HEK293 (cell line): ENCODE data around the gene LPP.

Experiments used
- ATF2 ChIP-seq: fragments of 450-650 bp; formaldehyde crosslinking; IDR thresholded peaks from 2 replicates; pipeline ENCODE4 v1.5.1; 2016; ENCODE audit warnings: missing biosample characterization, missing genetic modification characterization, low read depth
- CTCF ChIP-seq: fragments of 450-650 bp; formaldehyde crosslinking; IDR thresholded peaks from 2 replicates; pipeline ENCODE4 v1.5.1; 2016; ENCODE audit warnings: missing biosample characterization, missing genetic modification characterization
- GLI4 ChIP-seq: fragments of 450-650 bp; formaldehyde crosslinking; IDR thresholded peaks from 2 replicates; pipeline ENCODE4 v1.5.1; 2016; ENCODE audit warnings: missing biosample characterization, missing genetic modification characterization
- PRDM4 ChIP-seq: fragments of 450-650 bp; formaldehyde crosslinking; IDR thresholded peaks from 2 replicates; pipeline ENCODE4 v1.5.1; 2017; ENCODE audit warnings: missing biosample characterization, missing genetic modification characterization
- REPIN1 ChIP-seq: fragments of 450-650 bp; formaldehyde crosslinking; IDR thresholded peaks from 2 replicates; pipeline ENCODE4 v1.5.1; 2017; ENCODE audit warnings: missing biosample characterization, missing genetic modification characterization, low read depth
- SP3 ChIP-seq: fragments of 450-650 bp; formaldehyde crosslinking; IDR thresholded peaks from 2 replicates; pipeline ENCODE4 v1.5.1; 2016; ENCODE audit warnings: missing biosample characterization, missing genetic modification characterization
- TCF7L2 ChIP-seq: IDR thresholded peaks from 2 replicates; pipeline ENCODE4 v1.6.1; 2011; ENCODE audit warnings: low read depth, mild to moderate bottlenecking, inconsistent platforms, low read length, moderate library complexity, borderline replicate concordance
- ZNF133 ChIP-seq: fragments of 450-650 bp; formaldehyde crosslinking; IDR thresholded peaks from 2 replicates; pipeline ENCODE4 v1.5.1; 2016; ENCODE audit warnings: missing biosample characterization, missing genetic modification characterization
- ZNF138 ChIP-seq: fragments of 450-650 bp; formaldehyde crosslinking; IDR thresholded peaks from 2 replicates; pipeline ENCODE4 v1.5.1; 2016; ENCODE audit warnings: missing biosample characterization, missing genetic modification characterization, borderline replicate concordance
- ZNF521 ChIP-seq: fragments of 450-650 bp; formaldehyde crosslinking; IDR thresholded peaks from 2 replicates; pipeline ENCODE4 v1.5.1; 2017; ENCODE audit warnings: missing biosample characterization, mild to moderate bottlenecking, missing genetic modification characterization
- ZNF629 ChIP-seq: fragments of 450-650 bp; formaldehyde crosslinking; IDR thresholded peaks from 2 replicates; pipeline ENCODE4 v1.5.1; 2017; ENCODE audit warnings: missing biosample characterization, missing genetic modification characterization
- ZNF664 ChIP-seq: fragments of 450-650 bp; formaldehyde crosslinking; IDR thresholded peaks from 2 replicates; pipeline ENCODE4 v1.5.1; 2016; ENCODE audit warnings: missing biosample characterization, missing genetic modification characterization
- ZSCAN4 ChIP-seq: fragments of 450-650 bp; formaldehyde crosslinking; IDR thresholded peaks from 2 replicates; pipeline ENCODE4 v1.5.1; 2017; ENCODE audit warnings: missing biosample characterization, missing genetic modification characterization

GRCh38 chr3:188581365-188581764 is 427.4 kb downstream of the LPP start:
- TF ChIP-seq ZNF133 (tag by site-specific recombination) (no peak), ZSCAN4 (no peak), CTCF (no peak), ZNF629 (tag by site-specific recombination) (no peak), ATF2 (tag by site-specific recombination) (no peak), ZNF664 (tag by site-specific recombination) (no peak), SP3 (tag by site-specific recombination) (no peak), ZNF138 (tag by site-specific recombination) (no peak), REPIN1 (no peak), GLI4 (tag by site-specific recombination) (no peak), TCF7L2 (no peak), PRDM4 (tag by site-specific recombination) (no peak), ZNF521 (tag by site-specific recombination) (no peak)
